Nephron progenitor cell (in vitro differentiated cells): Measurements from ENCODE around the gene LRRC66.

Experiments used
- DNase-seq: peaks from one replicate; pipeline ENCODE4 v3.0.0; 2021
- H3K27ac Mint-ChIP-seq: 2 replicates; pipeline ENCODE4 v1.8.0; 2021; ENCODE audit warnings: mild to moderate bottlenecking, moderate library complexity, mixed read lengths
- H3K27me3 Mint-ChIP-seq: 2 replicates; pipeline ENCODE4 v1.8.0; 2021; ENCODE audit warnings: mild to moderate bottlenecking, low read depth, mixed read lengths; ENCODE audit not compliant: poor library complexity
- H3K36me3 Mint-ChIP-seq: 2 replicates; pipeline ENCODE4 v1.8.0; 2021; ENCODE audit warnings: low read depth, mixed read lengths
- H3K4me1 Mint-ChIP-seq: 2 replicates; pipeline ENCODE4 v1.8.0; 2021; ENCODE audit warnings: mixed read lengths
- H3K4me3 Mint-ChIP-seq: 2 replicates; pipeline ENCODE4 v1.8.0; 2021; ENCODE audit warnings: mild to moderate bottlenecking, moderate library complexity, mixed read lengths
- H3K9me3 Mint-ChIP-seq: 2 replicates; pipeline ENCODE4 v1.8.0; 2021; ENCODE audit warnings: mild to moderate bottlenecking, moderate library complexity, mixed read lengths
- TF ChIP-seq, protein P1 (sequence below): fragments of 200-600 bp; sonication (generic); IDR thresholded peaks from 2 replicates; pipeline ENCODE4 v1.5.0; 2021; ENCODE audit warnings: antibody characterized with exemption

LRRC66 gene

DNA sequence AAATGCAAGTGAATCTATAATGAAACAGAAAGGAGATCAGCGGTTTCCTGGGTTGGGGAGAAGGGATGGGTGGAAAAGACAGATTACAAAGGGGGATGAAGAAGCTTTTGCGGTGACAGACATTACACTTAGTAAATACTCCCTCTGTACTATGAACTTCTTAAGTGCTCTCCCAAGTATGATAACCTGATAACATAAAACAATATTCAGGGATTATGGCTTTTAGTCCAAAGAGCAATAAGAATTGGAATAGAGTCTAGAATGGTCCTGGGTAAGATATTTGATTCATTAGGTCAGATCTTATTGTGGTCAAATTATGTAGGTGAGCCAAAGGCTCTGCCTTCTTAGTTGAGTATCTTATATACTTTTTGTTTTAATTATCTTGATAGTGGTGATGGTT is 9.2 kb downstream of the LRRC66 start:
- TF ChIP-seq, protein P1, sequence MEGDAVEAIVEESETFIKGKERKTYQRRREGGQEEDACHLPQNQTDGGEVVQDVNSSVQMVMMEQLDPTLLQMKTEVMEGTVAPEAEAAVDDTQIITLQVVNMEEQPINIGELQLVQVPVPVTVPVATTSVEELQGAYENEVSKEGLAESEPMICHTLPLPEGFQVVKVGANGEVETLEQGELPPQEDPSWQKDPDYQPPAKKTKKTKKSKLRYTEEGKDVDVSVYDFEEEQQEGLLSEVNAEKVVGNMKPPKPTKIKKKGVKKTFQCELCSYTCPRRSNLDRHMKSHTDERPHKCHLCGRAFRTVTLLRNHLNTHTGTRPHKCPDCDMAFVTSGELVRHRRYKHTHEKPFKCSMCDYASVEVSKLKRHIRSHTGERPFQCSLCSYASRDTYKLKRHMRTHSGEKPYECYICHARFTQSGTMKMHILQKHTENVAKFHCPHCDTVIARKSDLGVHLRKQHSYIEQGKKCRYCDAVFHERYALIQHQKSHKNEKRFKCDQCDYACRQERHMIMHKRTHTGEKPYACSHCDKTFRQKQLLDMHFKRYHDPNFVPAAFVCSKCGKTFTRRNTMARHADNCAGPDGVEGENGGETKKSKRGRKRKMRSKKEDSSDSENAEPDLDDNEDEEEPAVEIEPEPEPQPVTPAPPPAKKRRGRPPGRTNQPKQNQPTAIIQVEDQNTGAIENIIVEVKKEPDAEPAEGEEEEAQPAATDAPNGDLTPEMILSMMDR: no peak
- no peak overlapping the region for H3K27ac Mint-ChIP-seq

DNA sequence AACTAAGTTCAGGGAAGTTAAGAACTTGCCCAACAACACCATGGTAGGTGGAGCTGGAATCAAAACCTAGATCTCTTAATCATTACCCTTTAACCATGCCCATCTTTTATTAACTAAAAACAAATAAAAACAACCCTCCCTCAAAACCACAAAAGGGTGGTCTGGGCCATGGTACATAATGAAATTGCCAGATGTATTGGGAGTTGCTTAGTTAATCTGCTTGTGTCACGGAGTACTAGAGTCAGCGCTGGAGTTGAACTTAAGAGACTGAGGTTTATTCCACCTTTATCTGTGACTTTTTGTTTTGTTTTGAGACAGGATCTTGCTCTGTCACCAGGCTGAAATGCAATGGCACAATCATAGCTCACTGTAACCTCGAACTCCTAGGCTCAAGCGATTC is 13.3 kb downstream of the LRRC66 start:
- no peaks in the 10 kb centered on the region for H3K9me3 Mint-ChIP-seq
- H3K36me3 Mint-ChIP-seq: no peaks in the 10 kb centered on the region
- TF ChIP-seq, protein P1: no peak
- peaks cover 4% of the 10 kb centered on the region for H3K27me3 Mint-ChIP-seq
- no peaks in the 10 kb centered on the region for H3K4me1 Mint-ChIP-seq
- no peak overlapping the region for H3K4me3 Mint-ChIP-seq
- no peak for DNase-seq
- H3K27ac Mint-ChIP-seq: no peak overlapping the region

More for the DNA sequence above, 9.2 kb downstream of the LRRC66 start:
- H3K4me3 Mint-ChIP-seq: no peak overlapping the region
- H3K4me1 Mint-ChIP-seq: no peaks in the 10 kb centered on the region
- H3K36me3 Mint-ChIP-seq: no peaks in the 10 kb centered on the region
- H3K27me3 Mint-ChIP-seq: peaks cover 4% of the 10 kb centered on the region
- no peak for DNase-seq
- no peaks in the 10 kb centered on the region for H3K9me3 Mint-ChIP-seq

DNA sequence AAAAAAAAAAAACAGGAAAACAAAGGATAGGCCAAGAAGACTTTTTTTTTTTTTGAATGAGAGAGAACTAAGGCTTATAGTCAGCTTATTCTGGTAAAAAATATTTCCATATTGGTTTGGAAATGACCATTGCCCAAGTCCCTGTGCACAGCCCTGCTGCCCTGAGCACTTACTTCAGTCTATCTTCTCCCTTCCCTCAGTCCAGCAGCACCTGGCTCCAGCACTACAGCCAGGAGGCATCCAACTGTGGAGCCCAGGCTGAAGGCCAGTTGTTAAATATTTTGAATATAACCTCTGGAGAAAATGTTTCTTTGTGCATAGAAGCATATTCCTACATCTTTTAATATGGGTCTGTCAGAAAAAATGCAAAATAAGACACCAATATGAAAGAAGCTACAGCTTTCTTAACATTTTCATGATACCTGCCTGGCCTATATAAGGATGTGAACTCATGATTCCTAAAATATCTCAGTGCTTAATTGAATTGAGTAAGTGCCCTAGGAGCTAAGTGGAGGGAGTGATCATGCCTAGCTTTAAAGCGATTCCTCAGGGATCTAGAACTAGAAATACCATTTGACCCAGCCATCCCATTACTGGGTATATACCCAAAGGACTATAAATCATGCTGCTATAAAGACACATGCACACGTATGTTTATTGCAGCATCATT is 14.4 kb downstream of the LRRC66 start:
- Mint-ChIP-seq H3K4me1 (peaks cover 4% of the 10 kb centered on the region), H3K4me3 (no peak overlapping the region), H3K36me3 (no peaks in the 10 kb centered on the region), H3K27ac (no peak overlapping the region), H3K27me3 (peaks cover 4% of the 10 kb centered on the region), H3K9me3 (no peaks in the 10 kb centered on the region)
- TF ChIP-seq, protein P1: no peak
- no peak for DNase-seq

DNA sequence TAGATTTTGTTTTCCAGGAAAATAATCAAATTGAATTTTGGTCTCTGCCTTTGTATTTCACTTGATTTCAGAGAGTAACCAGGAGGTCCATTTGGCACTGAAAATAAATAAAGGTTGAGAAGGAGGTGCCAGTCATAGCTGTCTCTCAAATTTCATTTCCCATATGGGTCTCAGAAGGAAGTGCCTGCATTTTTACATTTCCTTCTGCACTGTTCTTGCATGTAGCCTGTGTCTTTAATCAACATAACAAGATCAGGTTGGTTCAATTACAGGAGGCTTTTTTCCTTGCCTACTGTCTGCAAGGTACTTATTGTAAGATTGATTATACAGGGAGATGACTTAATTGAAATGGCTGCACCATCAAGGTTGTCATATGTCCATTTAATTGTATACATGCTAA is 15.7 kb downstream of the LRRC66 start:
- no peak overlapping the region for H3K27ac Mint-ChIP-seq

DNA sequence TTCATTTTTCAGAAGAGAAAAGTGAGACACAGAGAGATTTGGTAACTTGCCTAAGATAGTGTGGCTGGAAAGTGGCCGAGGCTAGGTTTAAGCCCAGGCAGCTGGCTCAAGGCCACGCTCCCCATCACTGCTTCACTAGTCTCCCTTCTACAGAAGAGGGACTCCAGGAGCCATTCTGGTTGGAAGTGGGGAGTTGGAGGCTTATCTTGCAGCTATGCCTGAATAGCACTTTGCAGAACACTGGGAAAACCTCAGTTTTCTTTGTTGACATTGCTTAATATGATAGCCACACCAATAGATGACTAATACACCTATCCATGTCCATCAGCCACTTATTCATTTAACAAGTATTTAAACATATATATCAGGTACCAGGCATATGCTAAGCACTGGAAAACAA is 18.5 kb downstream of the LRRC66 start:
- H3K36me3 Mint-ChIP-seq: no peaks in the 10 kb centered on the region
- H3K4me3 Mint-ChIP-seq: no peak overlapping the region
- H3K27ac Mint-ChIP-seq: no peak overlapping the region
- no peaks in the 10 kb centered on the region for H3K9me3 Mint-ChIP-seq
- TF ChIP-seq, protein P1: no peak
- H3K4me1 Mint-ChIP-seq: peaks cover 10% of the 10 kb centered on the region
- no peak for DNase-seq
- H3K27me3 Mint-ChIP-seq: no peaks in the 10 kb centered on the region

More for the DNA sequence above, 15.7 kb downstream of the LRRC66 start:
- no peak for DNase-seq
- Mint-ChIP-seq H3K9me3 (no peaks in the 10 kb centered on the region), H3K27me3 (peaks cover 4% of the 10 kb centered on the region), H3K4me1 (peaks cover 4% of the 10 kb centered on the region), H3K36me3 (no peaks in the 10 kb centered on the region), H3K4me3 (no peak overlapping the region)
- TF ChIP-seq, protein P1: no peak

DNA sequence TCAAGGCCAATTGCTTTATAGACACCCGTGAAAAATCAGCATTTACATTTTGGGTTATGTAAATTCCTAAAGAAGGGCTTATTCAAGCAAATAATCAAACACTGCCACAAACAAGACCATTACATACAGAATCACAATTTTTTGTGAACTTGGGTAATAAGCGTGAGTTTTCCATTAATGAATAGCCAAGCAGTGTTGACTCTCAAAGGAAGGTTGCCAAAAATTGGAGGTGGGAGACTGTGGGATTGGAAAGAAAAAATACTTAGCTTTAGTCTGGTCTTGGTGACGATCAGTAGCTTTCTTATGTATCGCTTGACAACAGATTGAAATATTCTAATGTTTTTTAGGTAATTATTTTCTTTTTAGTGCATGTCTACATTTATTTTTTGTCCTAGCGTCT is 20.9 kb downstream of the LRRC66 start:
- Mint-ChIP-seq H3K27ac (no peak overlapping the region), H3K27me3 (no peaks in the 10 kb centered on the region)
- TF ChIP-seq, protein P1: no peak

More for the DNA sequence above, 20.9 kb downstream of the LRRC66 start:
- H3K4me1 Mint-ChIP-seq: peaks cover 10% of the 10 kb centered on the region
- H3K9me3 Mint-ChIP-seq: no peaks in the 10 kb centered on the region
- DNase-seq: no peak
- H3K36me3 Mint-ChIP-seq: no peaks in the 10 kb centered on the region
- H3K4me3 Mint-ChIP-seq: no peak overlapping the region
